Measurements from ENCODE around the gene LCN12.

LCN12 gene, protein sequence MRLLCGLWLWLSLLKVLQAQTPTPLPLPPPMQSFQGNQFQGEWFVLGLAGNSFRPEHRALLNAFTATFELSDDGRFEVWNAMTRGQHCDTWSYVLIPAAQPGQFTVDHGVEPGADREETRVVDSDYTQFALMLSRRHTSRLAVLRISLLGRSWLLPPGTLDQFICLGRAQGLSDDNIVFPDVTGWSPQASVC

DNA sequence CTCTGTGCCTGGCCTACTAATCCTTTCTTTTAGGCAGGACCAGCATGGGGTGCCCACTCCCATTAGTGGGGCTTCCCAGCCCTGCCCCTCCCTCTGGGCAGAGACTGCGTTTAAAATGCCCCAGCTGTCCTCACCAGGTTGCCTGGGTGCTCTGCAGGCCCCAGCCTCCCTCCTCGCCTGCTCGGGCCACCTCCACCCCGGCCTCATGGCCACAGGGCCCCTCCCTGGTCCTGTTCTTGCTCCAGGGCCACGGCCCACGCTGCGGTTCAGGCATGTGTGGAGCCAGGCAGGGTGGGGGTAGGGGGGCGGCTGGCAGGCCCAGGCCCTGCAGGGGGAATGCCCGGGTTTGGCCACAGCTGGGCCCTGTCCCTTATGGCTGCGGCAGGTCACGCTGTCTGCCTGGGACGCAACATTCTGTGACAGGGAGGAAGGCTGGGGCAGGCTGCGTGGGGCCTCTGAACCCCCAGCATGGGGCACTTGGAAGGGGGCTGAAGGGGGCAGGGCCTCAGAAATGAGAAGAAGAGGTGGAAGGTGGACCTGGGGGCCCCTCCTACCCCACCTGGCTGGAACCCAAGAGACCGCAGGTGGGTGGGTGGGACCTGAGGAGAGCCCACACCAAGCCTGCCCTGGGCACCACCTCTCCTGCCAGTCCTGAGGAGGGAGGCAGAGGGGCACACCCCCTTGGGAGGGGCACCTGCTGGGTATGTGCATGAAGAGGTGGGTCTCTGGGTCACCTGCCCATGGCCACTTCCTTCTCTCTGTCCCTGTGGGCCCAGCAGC, at the start of gene LCN12:
TSS of gene LCN12 (plus strand) at position 733 of the 780 bp plus-strand sequence. CDS start 55 bp downstream, outside the sequence.
- no peak for DNase-seq (ENCODE audit: low spot score)

- DNase-seq (ENCODE audit: low spot score) = no peak
Measured at GRCh38 chr9:136903041-136903554, 49.0 kb upstream of the LCN12 start.

- DNase-seq (ENCODE audit: low spot score) = no peak
Measured at GRCh38 chr9:136906266-136906665, 45.8 kb upstream of the LCN12 start.

- DNase-seq (ENCODE audit: low spot score) = no peak
Measured at GRCh38 chr9:136907011-136907914, 44.8 kb upstream of the LCN12 start.

DNA sequence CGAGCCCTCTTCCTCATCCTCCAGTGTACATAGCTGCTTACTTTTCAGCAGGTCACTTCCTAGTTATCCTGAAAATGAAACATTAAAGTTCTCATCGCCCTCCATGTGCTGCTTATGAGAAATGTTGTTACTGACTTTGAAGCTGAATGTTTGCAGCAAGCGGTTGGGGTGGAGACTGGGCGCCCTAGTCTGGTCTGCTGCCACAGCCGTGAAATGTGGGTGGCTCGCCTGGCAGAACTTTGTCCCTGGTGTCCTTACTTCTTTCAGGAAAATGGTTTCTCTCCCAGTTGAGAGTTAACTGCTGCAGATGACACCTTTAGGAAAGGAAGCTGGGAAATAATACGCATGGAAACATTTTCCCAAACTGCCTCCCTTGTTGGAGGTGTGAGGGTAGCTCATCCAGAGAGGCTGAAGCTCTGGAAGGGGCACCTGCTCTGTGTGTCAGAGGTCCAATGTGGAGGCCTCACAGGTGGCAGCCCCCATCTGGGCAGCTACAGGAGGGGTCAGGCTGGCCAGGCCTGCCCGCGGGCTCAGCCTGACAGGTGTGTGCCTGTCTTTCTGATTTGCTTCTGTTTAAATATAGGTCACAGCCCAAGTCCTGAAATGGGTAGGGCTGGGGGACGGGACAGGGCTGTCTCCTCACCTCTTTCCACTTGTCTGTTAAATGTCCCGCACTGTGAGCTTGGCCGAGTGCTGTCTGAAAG, 41.7 kb upstream of the LCN12 start:
- no peak for DNase-seq (ENCODE audit: low spot score)

DNA sequence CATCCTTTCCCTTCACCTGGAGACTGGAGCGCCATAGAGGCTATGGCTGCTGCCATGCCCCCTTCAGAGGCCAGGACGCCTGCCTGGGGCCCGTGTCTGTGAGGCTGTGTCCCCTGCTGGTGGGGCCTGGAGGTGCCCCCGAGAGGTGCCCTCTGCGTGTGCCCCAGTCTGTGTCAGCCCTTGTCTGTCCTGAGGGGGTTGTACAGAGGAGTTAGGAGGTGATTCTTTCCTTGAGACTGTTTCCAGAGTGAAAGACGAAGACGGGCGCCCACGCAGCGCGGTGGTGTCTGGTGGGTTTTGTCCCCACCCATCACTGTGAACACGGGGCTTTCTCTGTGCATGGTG, 41.2 kb upstream of the LCN12 start:
- no peak for DNase-seq (ENCODE audit: low spot score)

DNA sequence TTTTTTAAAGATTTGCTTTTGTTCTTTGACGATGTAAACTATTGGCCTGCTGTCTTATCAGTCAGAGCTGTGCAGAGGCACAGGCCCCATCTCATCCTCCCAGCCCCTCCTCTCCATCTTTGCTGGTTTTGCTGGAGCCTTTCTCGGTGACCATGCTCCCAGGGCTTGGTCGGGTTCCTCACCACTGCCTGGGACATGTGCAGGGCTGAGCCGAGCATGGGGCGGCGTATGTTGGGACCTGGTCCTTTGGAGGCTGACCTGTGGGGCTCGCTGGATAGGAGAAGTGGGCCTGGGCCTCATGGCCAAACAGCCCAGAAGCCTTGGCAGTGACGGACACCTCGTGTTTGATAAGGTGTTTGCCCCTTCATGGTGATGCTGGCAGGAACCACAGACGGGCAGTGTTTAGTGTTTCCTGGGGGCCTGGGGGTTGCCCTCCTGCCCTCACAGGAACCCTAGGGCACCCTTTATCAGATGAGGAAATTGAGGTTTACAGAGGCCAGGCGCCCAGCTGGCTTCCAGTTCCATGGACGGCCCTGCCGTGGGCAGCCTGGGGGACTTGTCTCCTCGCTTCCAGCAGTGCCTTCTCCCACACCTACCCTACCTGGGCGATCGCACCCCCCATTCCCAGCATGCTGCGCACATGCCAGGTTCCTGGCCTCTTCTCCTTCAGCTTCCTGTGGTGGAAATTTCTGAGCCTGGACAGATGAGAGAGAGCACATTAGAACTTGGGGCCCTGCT, 38.2 kb upstream of the LCN12 start:
- DNase-seq (ENCODE audit: low spot score) = no peak

DNA sequence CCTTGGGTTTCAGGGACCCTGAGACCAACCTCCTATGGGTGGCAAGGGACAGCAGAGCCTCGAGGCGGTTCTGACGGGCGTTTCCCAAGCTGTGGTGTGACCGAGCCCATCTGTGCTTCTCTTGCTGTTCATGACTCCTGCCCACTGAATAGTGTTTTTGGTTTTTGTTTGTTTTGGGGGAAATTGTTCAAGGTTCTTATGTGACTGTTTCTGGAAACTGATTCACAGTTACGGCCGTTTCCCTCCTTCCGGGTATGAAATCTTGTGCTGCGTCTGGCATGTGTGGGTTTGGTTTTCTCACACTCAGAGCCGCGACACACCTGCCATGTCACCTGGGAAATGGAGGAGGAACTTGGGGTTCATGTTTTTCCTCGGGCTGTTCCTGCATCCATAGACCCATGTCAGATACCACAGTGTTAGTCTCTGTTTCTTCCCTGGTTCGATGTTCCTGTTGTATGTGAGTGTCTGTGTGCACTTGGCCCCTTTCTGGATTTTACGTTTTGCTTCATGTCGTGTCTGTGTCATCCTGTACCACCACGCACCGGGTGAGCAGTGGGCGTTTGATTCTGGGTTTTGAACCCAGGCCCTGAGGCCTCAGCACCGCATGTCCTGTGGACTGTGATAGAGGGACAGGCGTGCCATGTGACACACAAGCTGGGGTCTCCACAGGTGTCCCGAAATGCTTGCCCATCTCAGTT, 36.3 kb upstream of the LCN12 start:
- DNase-seq (ENCODE audit: low spot score) = no peak

GRCh38 chr9:136916330-136917184, 35.5 kb upstream of the LCN12 start:
- no peak for DNase-seq (ENCODE audit: low spot score)

- DNase-seq (ENCODE audit: low spot score) = no peak
Measured at GRCh38 chr9:136917902-136918301, 34.2 kb upstream of the LCN12 start.

DNA sequence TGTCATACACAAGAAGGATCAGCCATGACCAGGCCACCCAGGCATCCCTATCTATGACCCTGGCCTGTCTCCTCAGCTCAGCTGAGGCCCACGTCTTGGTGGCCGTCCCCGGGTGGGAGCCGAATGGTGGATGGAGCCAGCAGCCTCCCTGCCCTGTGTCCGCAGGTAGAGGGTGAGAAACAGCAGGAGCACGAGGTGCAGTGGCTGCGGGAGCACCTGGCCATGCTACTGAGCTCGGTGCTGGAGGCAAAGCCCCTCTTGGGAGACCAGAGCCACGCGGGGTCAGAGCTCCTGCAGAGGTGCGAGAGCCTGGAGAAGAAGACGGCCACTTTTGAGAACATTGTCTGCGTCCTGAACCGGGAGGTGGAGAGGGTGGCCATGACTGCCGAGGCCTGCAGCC, 32.0 kb upstream of the LCN12 start:
- no peak for DNase-seq (ENCODE audit: low spot score)

DNA sequence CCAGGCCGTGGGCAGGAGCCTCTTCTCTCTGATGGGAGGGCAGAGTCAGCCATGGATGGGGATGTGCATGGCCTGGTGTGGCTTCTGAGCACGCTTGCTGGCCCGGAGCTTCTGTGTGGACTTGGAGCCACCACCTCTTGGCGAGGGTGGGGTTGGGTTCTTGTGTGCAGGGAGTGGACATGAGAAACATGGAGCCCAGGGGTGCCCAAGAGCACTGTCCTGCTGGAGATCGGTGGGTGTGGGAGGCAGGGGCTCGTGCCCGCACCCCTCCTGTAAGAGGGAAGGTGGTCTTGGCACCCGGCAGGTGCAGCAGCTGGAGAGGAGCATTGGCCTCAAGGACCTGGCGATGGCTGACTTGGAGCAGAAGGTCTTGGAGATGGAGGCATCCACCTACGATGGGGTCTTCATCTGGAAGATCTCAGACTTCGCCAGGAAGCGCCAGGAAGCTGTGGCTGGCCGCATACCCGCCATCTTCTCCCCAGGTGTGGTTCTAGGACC, 31.3 kb upstream of the LCN12 start:
- DNase-seq (ENCODE audit: low spot score) = no peak

- DNase-seq (ENCODE audit: low spot score) = no peak
Measured at GRCh38 chr9:136921307-136921706, 30.8 kb upstream of the LCN12 start.

GRCh38 chr9:136921718-136922117, 30.4 kb upstream of the LCN12 start:
- no peak for DNase-seq (ENCODE audit: low spot score)

- no peak for DNase-seq (ENCODE audit: low spot score)
Measured at GRCh38 chr9:136922540-136922939, 29.5 kb upstream of the LCN12 start.

DNA sequence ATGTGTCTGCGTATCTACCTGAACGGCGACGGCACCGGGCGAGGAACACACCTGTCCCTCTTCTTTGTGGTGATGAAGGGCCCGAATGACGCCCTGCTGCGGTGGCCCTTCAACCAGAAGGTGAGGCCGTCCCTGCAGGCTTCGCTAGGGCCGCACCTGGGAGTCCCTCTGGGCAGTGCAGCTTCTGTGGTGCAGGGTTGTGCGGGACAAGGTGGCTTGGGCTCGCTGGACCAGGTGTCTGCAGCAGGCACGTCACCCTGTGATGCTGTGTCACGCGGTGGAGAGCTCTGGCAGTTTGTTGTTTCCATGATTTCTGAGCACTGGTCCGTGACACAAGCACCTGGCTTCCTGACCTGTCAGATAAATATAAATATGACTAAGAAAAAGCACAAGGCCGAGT, 28.2 kb upstream of the LCN12 start:
- no peak for DNase-seq (ENCODE audit: low spot score)

GRCh38 chr9:136925414-136926153, 26.5 kb upstream of the LCN12 start:
- no peak for DNase-seq (ENCODE audit: low spot score)

- no peak for DNase-seq (ENCODE audit: low spot score)
Measured at GRCh38 chr9:136926154-136926704, 25.8 kb upstream of the LCN12 start.

Measured in SW480 (cell line).